ENCODE results near the gene MAP2. TPM values are rescaled to one million over a fixed set of nuclear protein-coding genes. Genes with fewer than 3 reads are reported as not detected.

MAP2 gene
- total and polyA plus RNA-seq, 2 experiments from 2014 or later = 2.9 to 4.4 TPM

GRCh38 chr2:209685340-209685739, 261.5 kb downstream of the MAP2 start:
- Histone ChIP-seq H3K79me2 (replicated peaks; ENCODE audit: insufficient read depth) (no peaks in the 10 kb centered on the region), H3K4me2 (no peak overlapping the region), H3K27me3 (ENCODE audit: insufficient read depth) (no peaks in the 10 kb centered on the region), H3K9me2 (ENCODE audit: insufficient read depth) (no peaks in the 10 kb centered on the region), H3K4me3 (no peak overlapping the region), H3K36me3 (ENCODE audit: insufficient read depth) (no peaks in the 10 kb centered on the region), H4K20me1 (replicated peaks; ENCODE audit: insufficient read depth) (no peaks in the 10 kb centered on the region), H3K27ac (ENCODE audit: low read depth) (no peak overlapping the region), H3K4me1 (ENCODE audit: insufficient read depth) (peaks cover 11% of the 10 kb centered on the region; the same call in 1 of the 2 replicates), H3F3A (replicated peaks; ENCODE audit: low read depth) (no peaks in the 10 kb centered on the region), H2AFZ (no peak overlapping the region)
- no peaks in the 10 kb centered on the region for H3K36me3 Mint-ChIP-seq (ENCODE audit: low read depth)
- H3K27ac Mint-ChIP-seq = no peak overlapping the region
- no peaks in the 10 kb centered on the region for H3K9me3 Mint-ChIP-seq
- H3K4me1 Mint-ChIP-seq = peaks cover 19% of the 10 kb centered on the region
- no peak for DNase-seq (ENCODE audit: low spot score)
- H3K4me3 Mint-ChIP-seq = no peak overlapping the region
- no peaks in the 10 kb centered on the region for H3K27me3 Mint-ChIP-seq (ENCODE audit: insufficient read depth, low read depth, poor library complexity)
- TF ChIP-seq CREB1 (CRISPR knock-in tag; IDR thresholded peaks at IDR 0.05; ENCODE audit: low read depth) (no peak), ZNF331 (CRISPR knock-in tag; IDR thresholded peaks at IDR 0.05; ENCODE audit: low read depth) (no peak)
- no peak for ATAC-seq

GRCh38 chr2:209685963-209686362, 262.1 kb downstream of the MAP2 start:
- H3K4me3 ChIP-seq = no peak overlapping the region
- H3K79me2 ChIP-seq (replicated peaks; ENCODE audit: insufficient read depth) = no peaks in the 10 kb centered on the region
- no peaks in the 10 kb centered on the region for H3K9me2 ChIP-seq (ENCODE audit: insufficient read depth)
- H3K4me3 Mint-ChIP-seq = no peak overlapping the region
- no peak overlapping the region for H3K27ac Mint-ChIP-seq
- H3F3A ChIP-seq (replicated peaks; ENCODE audit: low read depth) = no peaks in the 10 kb centered on the region
- ATAC-seq = no peak
- no peaks in the 10 kb centered on the region for H3K27me3 Mint-ChIP-seq (ENCODE audit: insufficient read depth, low read depth, poor library complexity)
- H4K20me1 ChIP-seq (replicated peaks; ENCODE audit: insufficient read depth) = no peaks in the 10 kb centered on the region
- H2AFZ ChIP-seq = no peak overlapping the region
- no peaks in the 10 kb centered on the region for H3K27me3 ChIP-seq (ENCODE audit: insufficient read depth)
- DNase-seq (ENCODE audit: low spot score) = no peak
- H3K4me1 ChIP-seq (ENCODE audit: insufficient read depth) = peaks cover 11% of the 10 kb centered on the region; the same call in 1 of the 2 replicates
- no peaks in the 10 kb centered on the region for H3K36me3 Mint-ChIP-seq (ENCODE audit: low read depth)
- no peaks in the 10 kb centered on the region for H3K36me3 ChIP-seq (ENCODE audit: insufficient read depth)
- H3K27ac ChIP-seq (ENCODE audit: low read depth) = no peak overlapping the region
- H3K4me1 Mint-ChIP-seq = peaks cover 25% of the 10 kb centered on the region
- no peaks in the 10 kb centered on the region for H3K9me3 Mint-ChIP-seq
- no peak overlapping the region for H3K4me2 ChIP-seq
- TF ChIP-seq REST (IDR thresholded peaks at IDR 0.05; ENCODE audit: unreplicated experiment) (no peak), EZH2phosphoT487 (IDR thresholded peaks at IDR 0.05; ENCODE audit: unreplicated experiment) (no peak), POLR2AphosphoS5 (IDR thresholded peaks at IDR 0.05; ENCODE audit: low read depth) (no peak), JUNB (IDR thresholded peaks at IDR 0.05; ENCODE audit: unreplicated experiment) (no peak), ZNF331 (CRISPR knock-in tag; IDR thresholded peaks at IDR 0.05; ENCODE audit: low read depth) (no peak), ETS1 (IDR thresholded peaks at IDR 0.05) (no peak), CREB1 (CRISPR knock-in tag; IDR thresholded peaks at IDR 0.05; ENCODE audit: low read depth) (no peak), EZH2 (IDR thresholded peaks at IDR 0.05; ENCODE audit: low read depth, unreplicated experiment) (no peak), CTCF (conservative IDR thresholded peaks at IDR 0.05; ENCODE audit: low read depth in 2 of 2) (no peak), ZNF114 (CRISPR knock-in tag; IDR thresholded peaks at IDR 0.05) (no peak)

Data from GM23338 (cell line).